Neural cell (in vitro differentiated cells): ENCODE measurements around the gene TMEM185B. TPM values are rescaled to one million over a fixed set of nuclear protein-coding genes. Genes with fewer than 3 reads are reported as not detected.
A peak's percentile ranks its signal among the peaks of the same experiment; 100 is the strongest.

Experiments used
- H2AFZ ChIP-seq: fragments of 200-600, 300-800 bp; sonication (generic), shearing (Covaris generic); 2 replicates; pipeline ENCODE4 v1.6.0; 2014; ENCODE audit warnings: low read depth, mild to moderate bottlenecking, antibody characterized with exemption, low read length, moderate library complexity
- H3F3A ChIP-seq: fragments of 200-600 bp; shearing (Covaris generic); 2 replicates; pipeline ENCODE4 v1.6.1; 2016; ENCODE audit warnings: mild to moderate bottlenecking, moderate library complexity, mixed read lengths, antibody characterized with exemption, low read length; ENCODE audit not compliant: insufficient read depth, poor library complexity, severe bottlenecking
- H3K27ac ChIP-seq: fragments of 200-600, 300-800 bp; sonication (generic), shearing (Covaris generic); 2 replicates; pipeline ENCODE4 v1.5.1; 2014; ENCODE audit warnings: mild to moderate bottlenecking, low read length, moderate library complexity
- H3K27me3 ChIP-seq: fragments of 300-800, 200-600 bp; sonication (generic), shearing (Covaris generic); 2 replicates; pipeline ENCODE4 v1.6.0; 2014; ENCODE audit warnings: mild to moderate bottlenecking, low read depth, low read length, moderate library complexity; ENCODE audit not compliant: insufficient read depth
- H3K36me3 ChIP-seq: fragments of 300-800, 200-600 bp; sonication (generic), shearing (Covaris generic); 2 replicates; pipeline ENCODE4 v1.5.1; 2014; ENCODE audit warnings: mild to moderate bottlenecking, antibody characterized with exemption, low read length, moderate library complexity; ENCODE audit not compliant: insufficient read depth
- H3K4me2 ChIP-seq: fragments of 300-800, 200-600 bp; sonication (generic), shearing (Covaris generic); 2 replicates; pipeline ENCODE4 v1.6.0; 2014; ENCODE audit warnings: mild to moderate bottlenecking, low read length
- H3K4me3 ChIP-seq: fragments of 300-800, 200-600 bp; sonication (generic), shearing (Covaris generic); 2 replicates; pipeline ENCODE4 v1.5.1; 2014; ENCODE audit warnings: mild to moderate bottlenecking, low read length, moderate library complexity
- H3K79me2 ChIP-seq: fragments of 200-600 bp; shearing (Covaris generic); replicated peaks from 2 replicates; pipeline ENCODE4 v1.6.0; 2014; ENCODE audit warnings: mild to moderate bottlenecking, low read length, moderate library complexity; ENCODE audit not compliant: insufficient read depth
- H3K9ac ChIP-seq: fragments of 300-800, 200-600 bp; sonication (generic), shearing (Covaris generic); 2 replicates; pipeline ENCODE4 v1.6.1; 2016; ENCODE audit warnings: mild to moderate bottlenecking, low read length, mixed read lengths
- H3K9me2 ChIP-seq: fragments of 200-600 bp; shearing (Covaris generic); 2 replicates; pipeline ENCODE4 v1.6.1; 2016; ENCODE audit warnings: mild to moderate bottlenecking, low read length, mixed read lengths; ENCODE audit not compliant: insufficient read depth
- H3K9me3 ChIP-seq: fragments of 200-600, 300-800 bp; sonication (generic), shearing (Covaris generic); 2 replicates; pipeline ENCODE4 v1.6.1; 2016; ENCODE audit warnings: mild to moderate bottlenecking, mixed run types, low read length, moderate library complexity, mixed read lengths
- H4K20me1 ChIP-seq: fragments of 200-600 bp; shearing (Covaris generic); 2 replicates; pipeline ENCODE4 v1.6.1; 2016; ENCODE audit warnings: mild to moderate bottlenecking, mixed run types; ENCODE audit not compliant: insufficient read depth
- CTCF ChIP-seq: fragments of 450-650 bp; IDR thresholded peaks from 2 replicates; pipeline ENCODE4 v1.5.1; 2014; ENCODE audit warnings: antibody characterized with exemption, mild to moderate bottlenecking, moderate library complexity; ENCODE audit not compliant: poor library complexity, severe bottlenecking
- EP300 ChIP-seq: fragments of 450-650 bp; conservative IDR thresholded peaks from 2 replicates; pipeline ENCODE4 v1.6.1; 2014; ENCODE audit warnings: antibody characterized with exemption, mild to moderate bottlenecking, moderate library complexity; ENCODE audit not compliant: poor library complexity, severe bottlenecking
- EZH2 ChIP-seq: fragments of 200-600, 300-800 bp; shearing (Covaris generic), sonication (generic); IDR thresholded peaks from 2 replicates; pipeline ENCODE4 v1.6.1; 2014; ENCODE audit warnings: antibody characterized with exemption, low read length, borderline replicate concordance, mild to moderate bottlenecking; ENCODE audit not compliant: insufficient read depth, poor library complexity, severe bottlenecking
- MXI1 ChIP-seq: fragments of 450-650 bp; conservative IDR thresholded peaks from 2 replicates; pipeline ENCODE4 v1.6.1; 2014; ENCODE audit warnings: antibody characterized with exemption, mild to moderate bottlenecking; ENCODE audit not compliant: poor library complexity, severe bottlenecking
- POLR2AphosphoS5 ChIP-seq: IDR thresholded peaks from 2 replicates; pipeline ENCODE4 v1.6.1; 2012
- RAD21 ChIP-seq: fragments of 450-650 bp; conservative IDR thresholded peaks from 2 replicates; pipeline ENCODE4 v1.6.1; 2014; ENCODE audit warnings: antibody characterized with exemption, mild to moderate bottlenecking, moderate library complexity
- SMC3 ChIP-seq: fragments of 450-650 bp; conservative IDR thresholded peaks from 2 replicates; pipeline ENCODE4 v1.6.1; 2014; ENCODE audit warnings: antibody characterized with exemption, mild to moderate bottlenecking, moderate library complexity; ENCODE audit not compliant: poor library complexity
- TAF1 ChIP-seq: IDR thresholded peaks from 2 replicates; pipeline ENCODE4 v1.6.1; 2012; ENCODE audit warnings: low read depth
- polyA plus RNA-seq: library from polyadenylated mRNA; depleted of rRNA; stranded (reverse); fragments of >200 nt; gene quantifications from 2 replicates; pipeline ENCODE4 v1.2.3, GENCODE V29; 2014
- TF ChIP-seq, protein P1 (sequence below): IDR thresholded peaks from 2 replicates; pipeline ENCODE4 v1.6.1; 2012; ENCODE audit warnings: borderline replicate concordance

Gene TMEM185B
- polyA plus RNA-seq, 1 donor from 2014 or later, result 4.4 TPM

DNA sequence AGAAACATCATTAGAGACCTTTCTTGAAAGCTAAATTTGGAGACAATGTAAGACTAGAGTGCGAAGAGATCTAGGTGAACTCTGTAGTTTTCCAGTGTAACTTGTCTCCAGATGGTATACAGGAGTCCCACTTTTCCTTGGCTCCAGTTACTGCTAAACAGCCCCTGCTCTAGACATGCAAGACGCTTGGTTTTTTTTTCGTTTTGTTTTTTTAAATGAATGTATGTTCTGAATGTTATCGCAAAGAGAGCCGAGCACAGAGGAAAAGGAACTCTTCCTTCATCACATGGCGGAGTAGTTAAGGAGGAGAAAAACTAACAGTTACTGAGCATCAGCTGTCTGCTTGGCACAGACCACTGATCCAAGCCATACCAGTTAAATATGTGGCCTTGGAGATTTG lies 31.9 kb upstream of the TMEM185B start:
- Histone ChIP-seq H3K9ac (no peak overlapping the region), H3K4me3 (no peak overlapping the region), H3F3A (no peaks in the 10 kb centered on the region), H3K27ac (no peak overlapping the region), H3K79me2 (peaks cover 21% of the 10 kb centered on the region), H3K4me2 (no peak overlapping the region), H2AFZ (no peak overlapping the region), H3K9me3 (no peaks in the 10 kb centered on the region), H4K20me1 (no peaks in the 10 kb centered on the region), H3K9me2 (no peaks in the 10 kb centered on the region), H3K27me3 (no peaks in the 10 kb centered on the region), H3K36me3 (no peaks in the 10 kb centered on the region)
- TF ChIP-seq EP300 (no peak), EZH2 (no peak), CTCF (no peak), SMC3 (no peak)
- TF ChIP-seq, protein P1, sequence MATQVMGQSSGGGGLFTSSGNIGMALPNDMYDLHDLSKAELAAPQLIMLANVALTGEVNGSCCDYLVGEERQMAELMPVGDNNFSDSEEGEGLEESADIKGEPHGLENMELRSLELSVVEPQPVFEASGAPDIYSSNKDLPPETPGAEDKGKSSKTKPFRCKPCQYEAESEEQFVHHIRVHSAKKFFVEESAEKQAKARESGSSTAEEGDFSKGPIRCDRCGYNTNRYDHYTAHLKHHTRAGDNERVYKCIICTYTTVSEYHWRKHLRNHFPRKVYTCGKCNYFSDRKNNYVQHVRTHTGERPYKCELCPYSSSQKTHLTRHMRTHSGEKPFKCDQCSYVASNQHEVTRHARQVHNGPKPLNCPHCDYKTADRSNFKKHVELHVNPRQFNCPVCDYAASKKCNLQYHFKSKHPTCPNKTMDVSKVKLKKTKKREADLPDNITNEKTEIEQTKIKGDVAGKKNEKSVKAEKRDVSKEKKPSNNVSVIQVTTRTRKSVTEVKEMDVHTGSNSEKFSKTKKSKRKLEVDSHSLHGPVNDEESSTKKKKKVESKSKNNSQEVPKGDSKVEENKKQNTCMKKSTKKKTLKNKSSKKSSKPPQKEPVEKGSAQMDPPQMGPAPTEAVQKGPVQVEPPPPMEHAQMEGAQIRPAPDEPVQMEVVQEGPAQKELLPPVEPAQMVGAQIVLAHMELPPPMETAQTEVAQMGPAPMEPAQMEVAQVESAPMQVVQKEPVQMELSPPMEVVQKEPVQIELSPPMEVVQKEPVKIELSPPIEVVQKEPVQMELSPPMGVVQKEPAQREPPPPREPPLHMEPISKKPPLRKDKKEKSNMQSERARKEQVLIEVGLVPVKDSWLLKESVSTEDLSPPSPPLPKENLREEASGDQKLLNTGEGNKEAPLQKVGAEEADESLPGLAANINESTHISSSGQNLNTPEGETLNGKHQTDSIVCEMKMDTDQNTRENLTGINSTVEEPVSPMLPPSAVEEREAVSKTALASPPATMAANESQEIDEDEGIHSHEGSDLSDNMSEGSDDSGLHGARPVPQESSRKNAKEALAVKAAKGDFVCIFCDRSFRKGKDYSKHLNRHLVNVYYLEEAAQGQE, result no peak

GRCh38 chr2:120254178-120254577 lies 31.0 kb upstream of the TMEM185B start:
- Histone ChIP-seq H3K9me2 (no peaks in the 10 kb centered on the region), H3K9ac (no peak overlapping the region), H3K36me3 (no peaks in the 10 kb centered on the region), H2AFZ (no peak overlapping the region), H3K4me3 (peak overlapping the region; percentile 82), H4K20me1 (no peaks in the 10 kb centered on the region), H3K27me3 (no peaks in the 10 kb centered on the region), H3K9me3 (no peaks in the 10 kb centered on the region), H3F3A (no peaks in the 10 kb centered on the region), H3K27ac (no peak overlapping the region), H3K79me2 (peaks cover 21% of the 10 kb centered on the region), H3K4me2 (peak overlapping the region; percentile 98)
- no peak for TF ChIP-seq SMC3
- TF ChIP-seq POLR2AphosphoS5, result no peak
- TF ChIP-seq, protein P1, result no peak
- no peak for TF ChIP-seq MXI1
- no peak for TF ChIP-seq CTCF
- TF ChIP-seq EP300, result no peak
- no peak for TF ChIP-seq RAD21
- no peak for TF ChIP-seq EZH2
- TF ChIP-seq TAF1, result no peak
